WTC11 (cell line): ENCODE data around the gene CLCN7. TPM values are rescaled to one million over a fixed set of nuclear protein-coding genes. Genes with fewer than 3 reads are reported as not detected.

Source experiments
- ATAC-seq: fragments of 200-7000 bp; cut with Tn5 transposase; 2 replicates; pipeline ENCODE4 v1.10.0; 2021; ENCODE audit warnings: mild to moderate bottlenecking, moderate library complexity
- CTCF ChIA-PET: fragments of 300-600 bp; sonication (Branson Sonifier 250); formaldehyde crosslinking; loops from one replicate; lab custom pipeline; 2021; ENCODE audit warnings: antibody characterized with exemption; lab: Charles Lee
- POLR2A ChIA-PET: fragments of 350-600 bp; sonication (Branson Sonifier 250); formaldehyde crosslinking; loops from one replicate; lab custom pipeline; 2021; ENCODE audit warnings: antibody characterized with exemption; lab: Charles Lee
- DNase-seq: peaks from one replicate; pipeline ENCODE4 v3.0.0; 2021; ENCODE audit warnings: low spot score
- H3K27ac Mint-ChIP-seq: 2 replicates; pipeline ENCODE4 v1.8.0; 2021; ENCODE audit warnings: mixed read lengths
- H3K27me3 Mint-ChIP-seq: 2 replicates; pipeline ENCODE4 v1.8.0; 2021; ENCODE audit warnings: low read depth, mild to moderate bottlenecking, moderate library complexity, mixed read lengths
- H3K36me3 Mint-ChIP-seq: 2 replicates; pipeline ENCODE4 v1.8.0; 2021; ENCODE audit warnings: mixed read lengths
- H3K4me1 Mint-ChIP-seq: 2 replicates; pipeline ENCODE4 v1.8.0; 2022; ENCODE audit warnings: mixed read lengths
- H3K4me3 Mint-ChIP-seq: 2 replicates; pipeline ENCODE4 v1.8.0; 2021; ENCODE audit warnings: mild to moderate bottlenecking, moderate library complexity, mixed read lengths
- H3K9me3 Mint-ChIP-seq: 2 replicates; pipeline ENCODE4 v1.8.0; 2021; ENCODE audit warnings: mixed read lengths
- GABPB1 ChIP-seq: sonication (generic); formaldehyde crosslinking; IDR thresholded peaks from 2 replicates; pipeline ENCODE4 v1.8.1; 2023; ENCODE audit warnings: mild to moderate bottlenecking, missing genetic modification reagents
- KAT7 ChIP-seq: sonication (generic); formaldehyde crosslinking; IDR thresholded peaks from 2 replicates; pipeline ENCODE4 v1.8.1; 2023; ENCODE audit warnings: missing genetic modification reagents, mild to moderate bottlenecking, borderline replicate concordance
- PRDM15 ChIP-seq: sonication (generic); formaldehyde crosslinking; IDR thresholded peaks from 2 replicates; pipeline ENCODE4 v1.8.0; 2022; ENCODE audit warnings: missing genetic modification reagents
- RELA ChIP-seq: sonication (generic); formaldehyde crosslinking; IDR thresholded peaks from 2 replicates; pipeline ENCODE4 v1.8.1; 2022; ENCODE audit warnings: missing genetic modification reagents, mild to moderate bottlenecking, borderline replicate concordance
- ZNF219 ChIP-seq: sonication (generic); formaldehyde crosslinking; IDR thresholded peaks from 2 replicates; pipeline ENCODE4 v1.8.0; 2023; ENCODE audit warnings: missing genetic modification reagents, mild to moderate bottlenecking, borderline replicate concordance
- ZNF532 ChIP-seq: fragments of 250-450 bp; sonication (Bioruptor Pico); IDR thresholded peaks from 2 replicates; pipeline ENCODE4 v1.9.0; 2021; ENCODE audit warnings: mild to moderate bottlenecking, borderline replicate concordance
- total RNA-seq: library from RNA; stranded (reverse); gene quantifications from 3 replicates; pipeline ENCODE4 v1.2.3, GENCODE V29; 2021
- TF ChIP-seq, protein P1 (sequence below): sonication (generic); formaldehyde crosslinking; conservative IDR thresholded peaks from 2 replicates; pipeline ENCODE4 v1.8.1; 2023; ENCODE audit warnings: mild to moderate bottlenecking, low read depth, missing genetic modification reagents, moderate library complexity
- TF ChIP-seq, protein P2 (sequence below): sonication (generic); formaldehyde crosslinking; IDR thresholded peaks from 2 replicates; pipeline ENCODE4 v1.8.0; 2022; ENCODE audit warnings: mild to moderate bottlenecking, missing genetic modification reagents

Gene CLCN7
- total RNA-seq, 1 experiment from 2014 or later, result 94.1 TPM

DNA sequence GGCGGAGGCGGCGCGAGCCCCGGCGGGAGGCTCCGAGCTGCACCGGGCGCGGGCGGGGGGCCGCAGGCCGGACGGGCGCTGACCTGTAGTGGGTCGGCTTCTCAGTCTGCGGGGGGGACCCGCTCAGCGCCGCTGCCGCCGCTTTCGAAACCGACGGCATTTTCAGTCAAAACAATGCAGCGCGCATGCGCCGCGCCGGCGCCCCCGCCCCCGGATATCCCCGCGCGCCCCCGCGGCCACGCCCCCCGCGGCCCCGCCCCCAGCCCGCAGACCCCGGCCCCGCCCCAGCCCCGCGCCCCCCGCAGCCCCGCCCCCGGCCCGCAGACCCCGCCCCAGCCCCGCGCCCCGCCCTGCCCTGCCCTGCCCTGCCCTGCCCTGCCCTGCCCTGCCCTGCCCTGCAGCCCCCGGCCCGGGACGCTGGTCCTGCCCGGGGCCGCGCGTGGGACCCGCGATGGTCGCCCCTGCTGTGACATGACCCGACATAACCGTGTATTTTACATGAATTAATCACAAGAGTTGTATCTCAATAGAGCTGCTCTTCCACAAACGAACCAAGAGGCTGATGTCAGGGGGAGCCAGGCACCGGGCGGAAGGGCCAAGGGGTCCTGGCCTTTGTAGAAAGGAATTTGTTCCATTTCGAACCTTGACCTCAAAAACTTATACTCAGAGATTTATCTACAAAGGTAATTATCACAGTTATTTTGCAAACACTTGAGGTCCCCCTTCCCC lies 60.1 kb downstream of the CLCN7 start, which contains the start of gene UNKL:
Gene UNKL (minus strand): TSS at position 173 of the 729 bp plus-strand sequence. CDS start 13 bp downstream, at position 160.
- Mint-ChIP-seq H3K27ac (peak within 1 kb of the TSS; percentile 60), H3K27me3 (no peaks in the 10 kb centered on the region; the same call in 1 of the 2 replicates), H3K9me3 (no peaks in the 10 kb centered on the region), H3K4me1 (peaks cover 5% of the 10 kb centered on the region; the same call in 1 of the 2 replicates), H3K4me3 (peak within 1 kb of the TSS; percentile 79)
- ATAC-seq, result peak; percentile 69
- POLR2A ChIA-PET, result no interaction called here
- DNase-seq, result peak; percentile 80
- TF ChIP-seq KAT7 (CRISPR knock-in tag), result no peak
- no peak for TF ChIP-seq PRDM15
- TF ChIP-seq ZNF219, result no peak
- TF ChIP-seq ZNF532 (CRISPR knock-in tag), result no peak
- no peak for TF ChIP-seq GABPB1 (CRISPR knock-in tag)
- TF ChIP-seq, protein P1, sequence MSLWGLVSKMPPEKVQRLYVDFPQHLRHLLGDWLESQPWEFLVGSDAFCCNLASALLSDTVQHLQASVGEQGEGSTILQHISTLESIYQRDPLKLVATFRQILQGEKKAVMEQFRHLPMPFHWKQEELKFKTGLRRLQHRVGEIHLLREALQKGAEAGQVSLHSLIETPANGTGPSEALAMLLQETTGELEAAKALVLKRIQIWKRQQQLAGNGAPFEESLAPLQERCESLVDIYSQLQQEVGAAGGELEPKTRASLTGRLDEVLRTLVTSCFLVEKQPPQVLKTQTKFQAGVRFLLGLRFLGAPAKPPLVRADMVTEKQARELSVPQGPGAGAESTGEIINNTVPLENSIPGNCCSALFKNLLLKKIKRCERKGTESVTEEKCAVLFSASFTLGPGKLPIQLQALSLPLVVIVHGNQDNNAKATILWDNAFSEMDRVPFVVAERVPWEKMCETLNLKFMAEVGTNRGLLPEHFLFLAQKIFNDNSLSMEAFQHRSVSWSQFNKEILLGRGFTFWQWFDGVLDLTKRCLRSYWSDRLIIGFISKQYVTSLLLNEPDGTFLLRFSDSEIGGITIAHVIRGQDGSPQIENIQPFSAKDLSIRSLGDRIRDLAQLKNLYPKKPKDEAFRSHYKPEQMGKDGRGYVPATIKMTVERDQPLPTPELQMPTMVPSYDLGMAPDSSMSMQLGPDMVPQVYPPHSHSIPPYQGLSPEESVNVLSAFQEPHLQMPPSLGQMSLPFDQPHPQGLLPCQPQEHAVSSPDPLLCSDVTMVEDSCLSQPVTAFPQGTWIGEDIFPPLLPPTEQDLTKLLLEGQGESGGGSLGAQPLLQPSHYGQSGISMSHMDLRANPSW (CRISPR knock-in tag), result no peak
- no peak for TF ChIP-seq RELA (CRISPR knock-in tag)
- TF ChIP-seq, protein P2, sequence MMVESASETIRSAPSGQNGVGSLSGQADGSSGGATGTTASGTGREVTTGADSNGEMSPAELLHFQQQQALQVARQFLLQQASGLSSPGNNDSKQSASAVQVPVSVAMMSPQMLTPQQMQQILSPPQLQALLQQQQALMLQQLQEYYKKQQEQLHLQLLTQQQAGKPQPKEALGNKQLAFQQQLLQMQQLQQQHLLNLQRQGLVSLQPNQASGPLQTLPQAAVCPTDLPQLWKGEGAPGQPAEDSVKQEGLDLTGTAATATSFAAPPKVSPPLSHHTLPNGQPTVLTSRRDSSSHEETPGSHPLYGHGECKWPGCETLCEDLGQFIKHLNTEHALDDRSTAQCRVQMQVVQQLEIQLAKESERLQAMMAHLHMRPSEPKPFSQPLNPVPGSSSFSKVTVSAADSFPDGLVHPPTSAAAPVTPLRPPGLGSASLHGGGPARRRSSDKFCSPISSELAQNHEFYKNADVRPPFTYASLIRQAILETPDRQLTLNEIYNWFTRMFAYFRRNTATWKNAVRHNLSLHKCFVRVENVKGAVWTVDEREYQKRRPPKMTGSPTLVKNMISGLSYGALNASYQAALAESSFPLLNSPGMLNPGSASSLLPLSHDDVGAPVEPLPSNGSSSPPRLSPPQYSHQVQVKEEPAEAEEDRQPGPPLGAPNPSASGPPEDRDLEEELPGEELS (CRISPR knock-in tag), result no peak
- TF ChIP-seq, all 79 proteins: peak for 0
- CTCF ChIA-PET, result interaction anchor here (1.2 kb wide), 1 partner anchor 51 kb away, joined by 3 read pairs; no protein-coding TSS in a partner anchor
- H3K36me3 Mint-ChIP-seq, result no peaks in the 10 kb centered on the region
